ENCODE measurements around the gene ATP1B4. TPM values are rescaled to one million over a fixed set of nuclear protein-coding genes. Genes with fewer than 3 reads are reported as not detected.
"Not testable (repeated sequence)": the region's sequence is repeated elsewhere in the genome, so short reads cannot be mapped to it uniquely, and the experiment has no call there.

The ATP1B4 gene
- total RNA-seq, 1 donor from 2014 or later = 220 TPM

DNA sequence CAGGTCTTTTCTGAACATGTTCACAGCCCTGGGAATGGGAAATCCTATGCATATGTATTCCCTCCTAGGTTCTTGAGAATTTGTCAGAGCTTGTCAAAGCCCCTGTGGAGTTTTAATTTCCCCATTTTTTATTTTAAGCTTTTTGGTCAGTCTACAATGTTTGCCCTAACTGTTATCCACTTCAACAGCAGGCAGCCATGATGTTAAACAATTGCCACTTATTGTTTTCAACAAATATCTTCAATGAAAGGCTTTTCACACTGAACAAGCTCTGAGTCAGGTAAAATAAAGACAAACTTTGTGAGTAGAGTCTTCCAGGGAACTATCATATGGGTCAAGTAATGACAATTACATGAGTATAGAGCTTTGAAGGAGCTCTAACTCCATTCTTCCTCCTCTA, 25.0 kb upstream of the ATP1B4 start:
- peaks cover 0 to 3% (median 0%) of the 10 kb centered on the region in 3 donors for H3K9me3 ChIP-seq (ENCODE audit: control insufficient read depth in 3 of 3, low read length in 3 of 3)
- no peak overlapping the region for H3K27ac ChIP-seq (ENCODE audit: low read depth, low read length)
- H3K4me1 ChIP-seq (ENCODE audit: control insufficient read depth in 3 of 3, insufficient read depth in 3 of 3, low read length in 3 of 3) = no peaks in the 10 kb centered on the region
- no peaks in the 10 kb centered on the region for H3K36me3 ChIP-seq (ENCODE audit: control insufficient read depth in 3 of 3, insufficient read depth in 3 of 3, low read length in 3 of 3)
- no peaks in the 10 kb centered on the region for H3K27me3 ChIP-seq (ENCODE audit: control insufficient read depth in 3 of 3, insufficient read depth in 3 of 3, low read length in 3 of 3)
- no peak overlapping the region for H3K4me3 ChIP-seq (ENCODE audit: low read length in 3 of 3)
- H3K9ac ChIP-seq (ENCODE audit: low read depth in 1 of 3, low read length in 3 of 3) = no peak overlapping the region

DNA sequence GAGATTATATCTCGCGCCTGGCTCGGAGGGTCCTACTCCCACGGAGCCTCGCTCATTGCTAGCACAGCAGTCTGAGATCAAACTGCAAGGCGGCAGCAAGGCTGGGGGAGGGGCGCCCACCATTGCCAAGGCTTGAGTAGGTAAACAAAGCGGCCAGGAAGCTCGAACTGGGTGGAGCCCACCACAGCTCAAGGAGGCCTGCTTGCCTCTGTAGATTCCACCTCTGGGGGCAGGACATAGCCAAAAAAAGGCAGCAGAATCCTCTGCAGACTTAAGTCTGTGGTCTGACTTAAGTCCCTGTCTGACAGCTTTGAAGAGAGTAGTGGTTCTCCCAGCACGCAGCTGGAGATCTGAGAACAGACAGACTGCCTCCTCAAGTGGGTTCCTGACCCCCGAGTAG, 17.3 kb upstream of the ATP1B4 start:
- H3K4me1 ChIP-seq (ENCODE audit: control insufficient read depth in 3 of 3, insufficient read depth in 3 of 3, low read length in 3 of 3); H3K27ac ChIP-seq (ENCODE audit: low read depth, low read length); H3K4me3 ChIP-seq (ENCODE audit: low read length in 3 of 3); H3K9me3 ChIP-seq (ENCODE audit: control insufficient read depth in 3 of 3, low read length in 3 of 3); H3K27me3 ChIP-seq (ENCODE audit: control insufficient read depth in 3 of 3, insufficient read depth in 3 of 3, low read length in 3 of 3); H3K9ac ChIP-seq (ENCODE audit: low read depth in 1 of 3, low read length in 3 of 3); H3K36me3 ChIP-seq (ENCODE audit: control insufficient read depth in 3 of 3, insufficient read depth in 3 of 3, low read length in 3 of 3): not testable (repeated sequence)

GRCh38 chrX:120350450-120351138, 11.3 kb upstream of the ATP1B4 start:
- H3K27ac ChIP-seq (ENCODE audit: low read depth, low read length) = peak overlapping the region; percentile 64
- H3K36me3 ChIP-seq (ENCODE audit: control insufficient read depth in 3 of 3, insufficient read depth in 3 of 3, low read length in 3 of 3) = no peaks in the 10 kb centered on the region
- no peaks in the 10 kb centered on the region for H3K4me1 ChIP-seq (ENCODE audit: control insufficient read depth in 3 of 3, insufficient read depth in 3 of 3, low read length in 3 of 3)
- H3K27me3 ChIP-seq (ENCODE audit: control insufficient read depth in 3 of 3, insufficient read depth in 3 of 3, low read length in 3 of 3) = no peaks in the 10 kb centered on the region
- no peaks in the 10 kb centered on the region for H3K9me3 ChIP-seq (ENCODE audit: control insufficient read depth in 3 of 3, low read length in 3 of 3)
- H3K4me3 ChIP-seq (ENCODE audit: low read length in 3 of 3) = no peak overlapping the region
- no peak overlapping the region for H3K9ac ChIP-seq (ENCODE audit: low read depth in 1 of 3, low read length in 3 of 3)

DNA sequence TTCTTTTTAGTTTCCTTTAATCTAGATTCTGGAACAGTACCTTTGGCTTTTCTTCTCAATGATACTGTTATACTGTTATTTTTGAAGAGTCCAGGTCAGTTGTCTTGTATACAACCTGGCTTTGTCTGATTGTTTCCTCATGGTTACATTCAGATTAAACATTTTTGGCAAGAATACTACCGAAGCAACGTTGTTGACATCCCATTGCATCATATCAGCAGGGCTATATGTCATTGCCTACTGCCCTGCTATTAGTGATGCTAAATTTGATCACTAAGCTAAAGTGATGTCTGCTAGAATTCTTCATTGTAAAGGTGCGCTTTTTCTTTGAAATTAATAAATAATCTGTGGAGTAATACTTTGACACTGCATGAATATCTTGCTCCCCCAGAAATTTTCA, 5.8 kb upstream of the ATP1B4 start:
- Histone ChIP-seq H3K27me3 (ENCODE audit: control insufficient read depth in 3 of 3, insufficient read depth in 3 of 3, low read length in 3 of 3) (no peaks in the 10 kb centered on the region), H3K9ac (ENCODE audit: low read depth in 1 of 3, low read length in 3 of 3) (no peak overlapping the region), H3K9me3 (ENCODE audit: control insufficient read depth in 3 of 3, low read length in 3 of 3) (no peaks in the 10 kb centered on the region), H3K4me1 (ENCODE audit: control insufficient read depth in 3 of 3, insufficient read depth in 3 of 3, low read length in 3 of 3) (peaks cover 0 to 12% (median 9%) of the 10 kb centered on the region in 3 donors), H3K27ac (ENCODE audit: low read depth, low read length) (no peak overlapping the region), H3K4me3 (ENCODE audit: low read length in 3 of 3) (no peak overlapping the region), H3K36me3 (ENCODE audit: control insufficient read depth in 3 of 3, insufficient read depth in 3 of 3, low read length in 3 of 3) (no peaks in the 10 kb centered on the region)

DNA sequence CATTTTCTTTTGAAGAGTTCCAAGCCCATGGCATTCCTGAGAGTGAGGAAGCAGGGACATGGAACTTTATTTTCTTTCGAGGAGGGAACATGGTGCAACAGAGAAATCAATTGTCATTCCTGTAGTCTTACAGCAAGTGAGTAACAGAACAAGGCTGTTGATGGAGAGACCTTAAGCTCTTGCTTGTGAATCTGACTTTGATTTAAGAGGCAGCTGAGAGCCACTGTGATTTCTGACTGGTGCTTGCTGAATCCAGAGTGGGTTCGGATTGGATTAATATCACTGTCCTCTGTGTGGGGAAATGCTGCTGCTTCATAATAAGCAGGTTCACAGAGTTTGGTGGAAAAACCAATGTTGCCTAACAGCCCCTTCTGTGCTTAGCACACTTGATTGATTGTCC, 4.7 kb upstream of the ATP1B4 start:
- Histone ChIP-seq H3K4me1 (ENCODE audit: control insufficient read depth in 3 of 3, insufficient read depth in 3 of 3, low read length in 3 of 3) (peaks cover 0 to 14% (median 9%) of the 10 kb centered on the region in 3 donors), H3K27ac (ENCODE audit: low read depth, low read length) (no peak overlapping the region), H3K9ac (ENCODE audit: low read depth in 1 of 3, low read length in 3 of 3) (no peak overlapping the region), H3K36me3 (ENCODE audit: control insufficient read depth in 3 of 3, insufficient read depth in 3 of 3, low read length in 3 of 3) (no peaks in the 10 kb centered on the region), H3K27me3 (ENCODE audit: control insufficient read depth in 3 of 3, insufficient read depth in 3 of 3, low read length in 3 of 3) (no peaks in the 10 kb centered on the region), H3K9me3 (ENCODE audit: control insufficient read depth in 3 of 3, low read length in 3 of 3) (no peaks in the 10 kb centered on the region), H3K4me3 (ENCODE audit: low read length in 3 of 3) (no peak overlapping the region)

GRCh38 chrX:120358737-120359456, 3.0 kb upstream of the ATP1B4 start:
- Histone ChIP-seq H3K9ac (ENCODE audit: low read depth in 1 of 3, low read length in 3 of 3) (no peak overlapping the region), H3K4me1 (ENCODE audit: control insufficient read depth in 3 of 3, insufficient read depth in 3 of 3, low read length in 3 of 3) (peaks cover 0 to 14% (median 9%) of the 10 kb centered on the region in 3 donors), H3K4me3 (ENCODE audit: low read length in 3 of 3) (no peak overlapping the region), H3K27ac (ENCODE audit: low read depth, low read length) (no peak overlapping the region), H3K9me3 (ENCODE audit: control insufficient read depth in 3 of 3, low read length in 3 of 3) (no peaks in the 10 kb centered on the region), H3K27me3 (ENCODE audit: control insufficient read depth in 3 of 3, insufficient read depth in 3 of 3, low read length in 3 of 3) (no peaks in the 10 kb centered on the region), H3K36me3 (ENCODE audit: control insufficient read depth in 3 of 3, insufficient read depth in 3 of 3, low read length in 3 of 3) (no peaks in the 10 kb centered on the region)

DNA sequence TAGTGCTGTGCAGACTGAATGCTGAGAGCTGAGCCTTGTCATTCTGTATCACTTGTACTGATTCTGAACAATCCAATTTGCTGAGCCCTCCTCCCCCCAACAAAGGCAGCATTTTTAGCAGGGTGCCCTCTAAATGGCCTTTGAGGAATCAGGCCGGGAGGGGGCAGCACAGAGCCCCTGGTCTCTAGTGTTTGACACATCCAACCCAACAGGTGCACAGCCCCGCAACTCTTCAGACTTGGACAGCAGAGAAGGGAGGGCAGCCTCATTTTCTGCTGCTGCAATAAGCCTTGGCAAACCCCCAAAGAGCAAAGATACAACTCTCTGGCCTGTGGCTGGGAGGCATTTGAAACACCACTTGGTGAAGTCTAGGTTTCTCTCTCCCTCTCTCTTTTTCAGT, 3.4 kb downstream of the ATP1B4 start:
- Histone ChIP-seq H3K27ac (ENCODE audit: low read depth, low read length) (peak overlapping the region; percentile 91), H3K4me3 (ENCODE audit: low read length in 3 of 3) (peak overlapping the region; percentile 49 to 73 (median 52)), H3K27me3 (ENCODE audit: control insufficient read depth in 3 of 3, insufficient read depth in 3 of 3, low read length in 3 of 3) (no peaks in the 10 kb centered on the region)

DNA sequence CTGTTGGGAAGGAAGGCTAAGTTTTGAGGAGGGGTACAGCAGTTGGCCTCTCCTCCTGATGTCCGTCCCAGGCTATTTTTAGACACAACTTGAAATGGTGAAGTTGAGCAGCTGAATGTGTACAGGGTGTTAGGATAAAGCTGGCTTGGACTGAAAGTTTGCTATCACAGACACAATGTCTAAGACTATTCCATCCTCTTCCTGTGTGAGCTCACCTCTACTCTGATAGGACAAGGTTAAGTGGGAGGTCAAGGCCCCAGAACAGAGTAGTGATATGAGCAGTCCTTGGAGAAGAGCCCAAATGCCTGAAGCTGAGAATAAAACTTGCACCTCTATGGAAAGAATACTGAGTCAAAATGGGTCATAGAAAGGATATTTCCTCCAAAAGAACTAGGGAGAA, 4.1 kb downstream of the ATP1B4 start:
- Histone ChIP-seq H3K4me1 (ENCODE audit: control insufficient read depth in 3 of 3, insufficient read depth in 3 of 3, low read length in 3 of 3) (peaks cover 24 to 36% (median 29%) of the 10 kb centered on the region in 3 donors), H3K4me3 (ENCODE audit: low read length in 3 of 3) (peak overlapping the region in 2 of 3 donors; percentile 2 to 44), H3K9me3 (ENCODE audit: control insufficient read depth in 3 of 3, low read length in 3 of 3) (no peaks in the 10 kb centered on the region), H3K27me3 (ENCODE audit: control insufficient read depth in 3 of 3, insufficient read depth in 3 of 3, low read length in 3 of 3) (no peaks in the 10 kb centered on the region), H3K27ac (ENCODE audit: low read depth, low read length) (peak overlapping the region; percentile 76), H3K36me3 (ENCODE audit: control insufficient read depth in 3 of 3, insufficient read depth in 3 of 3, low read length in 3 of 3) (peaks cover 0 to 8% (median 0%) of the 10 kb centered on the region in 3 donors), H3K9ac (ENCODE audit: low read depth in 1 of 3, low read length in 3 of 3) (peak overlapping the region in 2 of 3 donors; percentile 18 to 34)

More for the DNA sequence above, 3.4 kb downstream of the ATP1B4 start:
- peaks cover 19 to 31% (median 31%) of the 10 kb centered on the region in 3 donors for H3K4me1 ChIP-seq (ENCODE audit: control insufficient read depth in 3 of 3, insufficient read depth in 3 of 3, low read length in 3 of 3)
- no peaks in the 10 kb centered on the region for H3K9me3 ChIP-seq (ENCODE audit: control insufficient read depth in 3 of 3, low read length in 3 of 3)
- peaks cover 0 to 8% (median 0%) of the 10 kb centered on the region in 3 donors for H3K36me3 ChIP-seq (ENCODE audit: control insufficient read depth in 3 of 3, insufficient read depth in 3 of 3, low read length in 3 of 3)
- H3K9ac ChIP-seq (ENCODE audit: low read depth in 1 of 3, low read length in 3 of 3) = peak overlapping the region in 2 of 3 donors; percentile 51 to 88

GRCh38 chrX:120366794-120367193, 4.9 kb downstream of the ATP1B4 start:
- H3K36me3 ChIP-seq (ENCODE audit: control insufficient read depth in 3 of 3, insufficient read depth in 3 of 3, low read length in 3 of 3) = peaks cover 0 to 8% (median 0%) of the 10 kb centered on the region in 3 donors
- H3K4me1 ChIP-seq (ENCODE audit: control insufficient read depth in 3 of 3, insufficient read depth in 3 of 3, low read length in 3 of 3) = peaks cover 25 to 36% (median 25%) of the 10 kb centered on the region in 3 donors
- no peaks in the 10 kb centered on the region for H3K27me3 ChIP-seq (ENCODE audit: control insufficient read depth in 3 of 3, insufficient read depth in 3 of 3, low read length in 3 of 3)
- H3K9ac ChIP-seq (ENCODE audit: low read depth in 1 of 3, low read length in 3 of 3) = peak overlapping the region in 2 of 3 donors; percentile 18 to 34
- H3K9me3 ChIP-seq (ENCODE audit: control insufficient read depth in 3 of 3, low read length in 3 of 3) = no peaks in the 10 kb centered on the region
- no peak overlapping the region for H3K4me3 ChIP-seq (ENCODE audit: low read length in 3 of 3)
- H3K27ac ChIP-seq (ENCODE audit: low read depth, low read length) = peak overlapping the region; percentile 76

All from skeletal muscle tissue (tissue), 4 donors.